Fibroblast of lung (primary cell): ENCODE data around the gene GLOD5.

Experiments
- CTCF ChIP-seq, 2 donors: IDR thresholded peaks in 1 of 2; conservative IDR thresholded peaks in 1 of 2; 1 replicate in 1 of 2; 2 replicates in 1 of 2; pipeline ENCODE4 v1.5.1; 2011 to 2012; ENCODE audit warnings: low read length in 2 of 2, control low read depth in 1 of 2, inconsistent platforms in 1 of 2, low read depth in 1 of 2, mild to moderate bottlenecking in 1 of 2
- EZH2 ChIP-seq: IDR thresholded peaks from 2 replicates; pipeline ENCODE4 v1.5.1; 2012; ENCODE audit warnings: low read length, control low read depth, mild to moderate bottlenecking; ENCODE audit errors: missing control alignments

GRCh38 chrX:48772602-48773001 is 11.1 kb downstream of the GLOD5 start:
- no peak for TF ChIP-seq CTCF (conservative IDR thresholded peaks at IDR 0.05 in 1 of 2, IDR thresholded peaks at IDR 0.05 in 1 of 2; ENCODE audit: low read depth in 1 of 2, low read length in 2 of 2)
- no peak for TF ChIP-seq EZH2
